Panc1 (cell line): ENCODE measurements around the gene PNN.
"Not testable (repeated sequence)": the region's sequence is repeated elsewhere in the genome, so short reads cannot be mapped to it uniquely, and the experiment has no call there.

Source experiments
- POLR2AphosphoS5 ChIP-seq: IDR thresholded peaks from 2 replicates; pipeline ENCODE4 v1.6.1; 2012; ENCODE audit warnings: mild to moderate bottlenecking, low read depth, low read length, moderate library complexity
- SIN3A ChIP-seq: IDR thresholded peaks from 2 replicates; pipeline ENCODE4 v1.6.1; 2012; ENCODE audit warnings: low read depth, mild to moderate bottlenecking, low read length, moderate library complexity, borderline replicate concordance; ENCODE audit not compliant: insufficient read depth
- TCF7L2 ChIP-seq: IDR thresholded peaks from 2 replicates; pipeline ENCODE4 v1.6.1; 2011; ENCODE audit warnings: mild to moderate bottlenecking, low read depth, low read length, inconsistent platforms
- TF ChIP-seq, protein P1 (sequence below): fragments of 450-650 bp; IDR thresholded peaks from 2 replicates; pipeline ENCODE4 v1.5.1; 2017; ENCODE audit warnings: mild to moderate bottlenecking
- TF ChIP-seq, protein P2 (sequence below), 2 experiments: IDR thresholded peaks; 2 replicates each; pipeline ENCODE4 v1.6.1; 2011 to 2012; ENCODE audit warnings: low read depth in 2 of 2, control low read depth in 1 of 2, low read length in 1 of 2, mild to moderate bottlenecking in 1 of 2, moderate library complexity in 1 of 2; ENCODE audit not compliant: insufficient read depth in 1 of 2

DNA sequence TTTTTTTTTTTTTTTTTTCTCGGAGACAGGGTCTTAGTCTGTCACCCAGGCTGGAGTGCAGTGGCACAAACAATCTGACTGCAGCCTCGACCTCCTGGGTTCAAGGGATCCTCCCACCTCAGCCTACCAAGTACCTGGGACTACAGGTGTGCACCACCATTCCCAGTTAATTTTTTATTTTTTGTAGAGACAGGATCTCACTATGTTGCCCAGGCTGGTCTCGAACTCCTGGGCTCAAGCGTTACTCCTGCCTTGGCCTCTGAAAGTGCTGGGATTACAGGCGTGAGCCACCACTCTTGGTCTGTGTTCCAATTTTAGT is 8.6 kb downstream of the PNN start:
- TF ChIP-seq, protein P1, sequence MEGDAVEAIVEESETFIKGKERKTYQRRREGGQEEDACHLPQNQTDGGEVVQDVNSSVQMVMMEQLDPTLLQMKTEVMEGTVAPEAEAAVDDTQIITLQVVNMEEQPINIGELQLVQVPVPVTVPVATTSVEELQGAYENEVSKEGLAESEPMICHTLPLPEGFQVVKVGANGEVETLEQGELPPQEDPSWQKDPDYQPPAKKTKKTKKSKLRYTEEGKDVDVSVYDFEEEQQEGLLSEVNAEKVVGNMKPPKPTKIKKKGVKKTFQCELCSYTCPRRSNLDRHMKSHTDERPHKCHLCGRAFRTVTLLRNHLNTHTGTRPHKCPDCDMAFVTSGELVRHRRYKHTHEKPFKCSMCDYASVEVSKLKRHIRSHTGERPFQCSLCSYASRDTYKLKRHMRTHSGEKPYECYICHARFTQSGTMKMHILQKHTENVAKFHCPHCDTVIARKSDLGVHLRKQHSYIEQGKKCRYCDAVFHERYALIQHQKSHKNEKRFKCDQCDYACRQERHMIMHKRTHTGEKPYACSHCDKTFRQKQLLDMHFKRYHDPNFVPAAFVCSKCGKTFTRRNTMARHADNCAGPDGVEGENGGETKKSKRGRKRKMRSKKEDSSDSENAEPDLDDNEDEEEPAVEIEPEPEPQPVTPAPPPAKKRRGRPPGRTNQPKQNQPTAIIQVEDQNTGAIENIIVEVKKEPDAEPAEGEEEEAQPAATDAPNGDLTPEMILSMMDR, result not testable (repeated sequence)
- TF ChIP-seq SIN3A, POLR2AphosphoS5, TCF7L2: not testable (repeated sequence)
- TF ChIP-seq, protein P2, sequence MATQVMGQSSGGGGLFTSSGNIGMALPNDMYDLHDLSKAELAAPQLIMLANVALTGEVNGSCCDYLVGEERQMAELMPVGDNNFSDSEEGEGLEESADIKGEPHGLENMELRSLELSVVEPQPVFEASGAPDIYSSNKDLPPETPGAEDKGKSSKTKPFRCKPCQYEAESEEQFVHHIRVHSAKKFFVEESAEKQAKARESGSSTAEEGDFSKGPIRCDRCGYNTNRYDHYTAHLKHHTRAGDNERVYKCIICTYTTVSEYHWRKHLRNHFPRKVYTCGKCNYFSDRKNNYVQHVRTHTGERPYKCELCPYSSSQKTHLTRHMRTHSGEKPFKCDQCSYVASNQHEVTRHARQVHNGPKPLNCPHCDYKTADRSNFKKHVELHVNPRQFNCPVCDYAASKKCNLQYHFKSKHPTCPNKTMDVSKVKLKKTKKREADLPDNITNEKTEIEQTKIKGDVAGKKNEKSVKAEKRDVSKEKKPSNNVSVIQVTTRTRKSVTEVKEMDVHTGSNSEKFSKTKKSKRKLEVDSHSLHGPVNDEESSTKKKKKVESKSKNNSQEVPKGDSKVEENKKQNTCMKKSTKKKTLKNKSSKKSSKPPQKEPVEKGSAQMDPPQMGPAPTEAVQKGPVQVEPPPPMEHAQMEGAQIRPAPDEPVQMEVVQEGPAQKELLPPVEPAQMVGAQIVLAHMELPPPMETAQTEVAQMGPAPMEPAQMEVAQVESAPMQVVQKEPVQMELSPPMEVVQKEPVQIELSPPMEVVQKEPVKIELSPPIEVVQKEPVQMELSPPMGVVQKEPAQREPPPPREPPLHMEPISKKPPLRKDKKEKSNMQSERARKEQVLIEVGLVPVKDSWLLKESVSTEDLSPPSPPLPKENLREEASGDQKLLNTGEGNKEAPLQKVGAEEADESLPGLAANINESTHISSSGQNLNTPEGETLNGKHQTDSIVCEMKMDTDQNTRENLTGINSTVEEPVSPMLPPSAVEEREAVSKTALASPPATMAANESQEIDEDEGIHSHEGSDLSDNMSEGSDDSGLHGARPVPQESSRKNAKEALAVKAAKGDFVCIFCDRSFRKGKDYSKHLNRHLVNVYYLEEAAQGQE (IDR thresholded peaks at IDR 0.05; ENCODE audit: insufficient read depth in 1 of 2, low read depth in 2 of 2, low read length in 1 of 2), result not testable (repeated sequence)
